Upper lobe of right lung (tissue), 1 donor: ENCODE data around the gene ESR2. TPM values are rescaled to one million over a fixed set of nuclear protein-coding genes. Genes with fewer than 3 reads are reported as not detected.

Source experiments
- ATAC-seq: fragments of 200-7000 bp; cut with Tn5 transposase; one replicate; pipeline ENCODE4 v1.9.1; 2020; ENCODE audit warnings: mild to moderate bottlenecking, moderate library complexity
- DNase-seq: peaks from one replicate; pipeline ENCODE4 v3.0.0-alpha.2; 2020
- H3K27ac ChIP-seq: fragments of 200-600 bp; one replicate; pipeline ENCODE4 v1.8.0; 2022
- H3K27me3 ChIP-seq: fragments of 200-600 bp; one replicate; pipeline ENCODE4 v1.8.0; 2022; ENCODE audit warnings: mild to moderate bottlenecking
- H3K36me3 ChIP-seq: fragments of 200-600 bp; one replicate; pipeline ENCODE4 v1.8.0; 2022
- H3K4me1 ChIP-seq: fragments of 200-600 bp; one replicate; pipeline ENCODE4 v1.8.0; 2022
- H3K4me3 ChIP-seq: fragments of 200-600 bp; one replicate; pipeline ENCODE4 v1.8.0; 2022; ENCODE audit warnings: mild to moderate bottlenecking
- H3K9me3 ChIP-seq: fragments of 200-600 bp; one replicate; pipeline ENCODE4 v1.8.0; 2022
- CTCF ChIP-seq: fragments of 200-600 bp; IDR thresholded peaks from one replicate; pipeline ENCODE4 v1.8.0; 2022; ENCODE audit warnings: antibody characterized with exemption
- intact Hi-C: fragments of 100-400 bp; cut with DNase I; formaldehyde crosslinking; loops from one replicate; pipeline ENCODE4 v1.11.0; 2022
- total RNA-seq: library from RNA; stranded (reverse); fragmentation: NEBNext Ultra II Directional; extraction: Animal tissue kit (Norgen Biotek cat#: 25700); gene quantifications from one replicate; pipeline ENCODE4 v1.2.1, GENCODE V29; 2021
- donor health status: DM: no; HTN: yes; CAD: no; lungs with severe emphysema.

Gene ESR2
- total RNA-seq, 1 donor from 2014 or later, result 1.3 TPM

DNA sequence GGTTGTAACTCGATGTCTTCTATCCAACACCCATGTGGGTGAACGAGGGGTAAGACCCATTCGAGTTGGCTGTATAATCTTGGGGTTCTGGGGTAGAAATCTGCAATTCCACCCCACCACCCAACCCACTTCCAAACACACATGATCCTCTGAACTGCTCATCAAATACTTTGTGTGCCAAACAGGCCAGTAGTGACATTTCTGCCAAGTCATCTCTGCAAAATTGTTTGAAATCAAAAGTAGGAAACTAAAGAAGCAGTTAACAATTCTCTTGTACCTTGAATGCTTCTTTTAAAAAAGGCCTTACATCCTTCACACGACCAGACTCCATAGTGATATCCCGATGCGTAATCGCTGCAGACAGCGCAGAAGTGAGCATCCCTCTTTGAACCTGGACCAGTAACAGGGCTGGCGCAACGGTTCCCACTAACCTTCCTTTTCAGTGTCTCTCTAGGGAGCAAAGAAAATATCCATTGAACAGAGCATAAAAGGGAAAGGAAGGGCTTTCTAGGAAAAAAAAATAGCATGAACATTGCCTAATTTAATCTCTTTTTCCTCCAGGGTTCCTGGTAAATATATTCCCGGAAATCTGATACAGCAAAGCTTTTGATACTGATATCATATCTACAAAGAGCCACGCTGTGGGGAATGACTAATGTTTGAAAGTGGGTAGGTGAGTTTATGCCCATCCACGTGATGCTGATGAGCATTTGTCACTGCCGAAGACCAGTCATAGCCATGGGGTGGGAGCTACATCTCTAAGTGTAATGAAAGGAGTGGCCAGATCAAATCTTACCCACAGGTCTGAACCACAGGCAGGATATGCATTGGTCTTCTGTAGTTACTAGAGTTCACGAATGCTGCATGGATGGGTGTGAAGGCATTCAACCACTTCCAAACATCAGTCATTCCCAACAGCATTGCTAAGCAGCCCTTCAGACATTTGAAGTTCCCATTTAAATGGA is 14.2 kb downstream of the ESR2 start:
- H3K36me3 ChIP-seq, result no peaks in the 10 kb centered on the region
- intact Hi-C loops, result no loop called here
- no peak overlapping the region for H3K27ac ChIP-seq
- no peaks in the 10 kb centered on the region for H3K27me3 ChIP-seq
- no peaks in the 10 kb centered on the region for H3K4me1 ChIP-seq
- ATAC-seq (peak; percentile 75), DNase-seq (no peak)
- no peaks in the 10 kb centered on the region for H3K9me3 ChIP-seq
- no peak overlapping the region for H3K4me3 ChIP-seq
- TF ChIP-seq CTCF, result no peak

GRCh38 chr14:64278458-64278857 is 15.7 kb downstream of the ESR2 start:
- Histone ChIP-seq H3K36me3 (no peaks in the 10 kb centered on the region), H3K27me3 (no peaks in the 10 kb centered on the region), H3K9me3 (no peaks in the 10 kb centered on the region), H3K27ac (no peak overlapping the region), H3K4me3 (no peak overlapping the region), H3K4me1 (no peaks in the 10 kb centered on the region)
- ATAC-seq, result no peak
- no peak for DNase-seq
- no peak for TF ChIP-seq CTCF
- intact Hi-C loops, result no loop called here

- Histone ChIP-seq H3K27ac (no peak overlapping the region), H3K27me3 (no peaks in the 10 kb centered on the region), H3K4me1 (no peaks in the 10 kb centered on the region), H3K9me3 (no peaks in the 10 kb centered on the region), H3K36me3 (no peaks in the 10 kb centered on the region), H3K4me3 (no peak overlapping the region)
- DNase-seq, result no peak
- intact Hi-C loops, result no loop called here
- no peak for TF ChIP-seq CTCF
- no peak for ATAC-seq
These were observed 22.2 kb downstream of the ESR2 start for GRCh38 chr14:64272019-64272418.

DNA sequence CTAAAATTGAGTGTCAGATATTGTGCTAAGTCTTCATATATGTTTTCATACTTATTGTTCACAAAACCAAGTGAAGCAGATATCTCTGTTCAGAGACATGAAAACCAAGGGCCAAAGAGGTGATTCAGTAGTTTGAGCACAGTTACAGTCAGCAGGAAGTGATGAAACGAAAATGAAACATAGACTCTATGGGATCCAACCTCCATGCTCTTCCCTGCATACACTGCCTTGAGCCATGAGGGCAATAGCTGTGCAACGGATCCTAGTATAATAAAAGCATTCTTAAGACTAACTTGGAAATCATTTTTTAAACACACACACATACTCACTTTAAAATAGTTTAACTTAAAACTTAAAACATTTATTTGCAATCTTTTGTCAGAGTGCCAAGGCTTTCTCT is 27.9 kb downstream of the ESR2 start:
- ATAC-seq, result no peak
- TF ChIP-seq CTCF, result no peak
- Histone ChIP-seq H3K4me3 (no peak overlapping the region), H3K4me1 (no peaks in the 10 kb centered on the region), H3K27me3 (no peaks in the 10 kb centered on the region), H3K27ac (no peak overlapping the region), H3K9me3 (no peaks in the 10 kb centered on the region), H3K36me3 (no peaks in the 10 kb centered on the region)
- no peak for DNase-seq
- intact Hi-C loops, result no loop called here

DNA sequence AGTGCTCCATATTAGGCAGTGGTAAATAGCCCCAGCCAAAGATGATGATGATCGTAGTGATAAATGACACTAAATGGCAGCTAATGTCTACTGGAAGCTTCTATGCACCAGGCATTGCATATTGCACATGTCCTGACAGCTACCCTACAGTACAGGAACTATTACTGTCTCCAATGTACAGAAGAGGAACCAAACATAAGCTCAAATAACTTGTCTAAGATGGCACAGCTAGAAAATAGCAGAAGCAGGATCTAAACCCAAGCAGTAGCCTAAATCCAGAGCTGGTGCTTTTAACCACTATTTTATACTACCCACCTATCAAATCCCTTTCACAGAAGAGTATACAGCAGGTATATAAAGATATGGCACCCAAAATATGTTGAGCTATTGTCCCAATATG is 28.9 kb downstream of the ESR2 start:
- H3K36me3 ChIP-seq, result no peaks in the 10 kb centered on the region
- TF ChIP-seq CTCF, result no peak
- ATAC-seq (no peak), DNase-seq (no peak)
- no peaks in the 10 kb centered on the region for H3K27me3 ChIP-seq
- H3K27ac ChIP-seq, result no peak overlapping the region
- H3K9me3 ChIP-seq, result no peaks in the 10 kb centered on the region
- no peaks in the 10 kb centered on the region for H3K4me1 ChIP-seq
- H3K4me3 ChIP-seq, result no peak overlapping the region
- intact Hi-C loops, result no loop called here
